Activated CD4-positive, alpha-beta T cell treated with anti-CD3 and anti-CD28 coated beads, Interleukin-2, amount 10 ng/mL, durations not matched to agents 7 days and 5 days (primary cell): Measurements from ENCODE around the gene CCNC. TPM values are rescaled to one million over a fixed set of nuclear protein-coding genes. Genes with fewer than 3 reads are reported as not detected.

ENCODE experiments used
- CTCF ChIA-PET: fragments of 350-600 bp; sonication (Branson Sonifier 250); formaldehyde crosslinking; loops from one replicate; lab custom pipeline; 2021; ENCODE audit warnings: antibody characterized with exemption; lab: Charles Lee
- POLR2A ChIA-PET: fragments of 350-600 bp; sonication (Branson Sonifier 250); formaldehyde crosslinking; loops from one replicate; lab custom pipeline; 2021; ENCODE audit warnings: antibody characterized with exemption; lab: Charles Lee
- DNase-seq: peaks from one replicate; pipeline ENCODE4 v3.0.0-alpha.2; 2020
- H3K27ac Mint-ChIP-seq: one replicate; pipeline ENCODE4 v1.8.0; 2021; ENCODE audit warnings: mild to moderate bottlenecking, moderate library complexity, mixed read lengths
- H3K27me3 Mint-ChIP-seq: one replicate; pipeline ENCODE4 v1.8.0; 2021; ENCODE audit warnings: mixed read lengths
- H3K36me3 Mint-ChIP-seq: one replicate; pipeline ENCODE4 v1.8.0; 2021; ENCODE audit warnings: low read depth, mixed read lengths
- H3K4me1 Mint-ChIP-seq: one replicate; pipeline ENCODE4 v1.8.0; 2021; ENCODE audit warnings: mixed read lengths
- H3K4me3 Mint-ChIP-seq: one replicate; pipeline ENCODE4 v1.8.0; 2021; ENCODE audit warnings: mild to moderate bottlenecking, moderate library complexity, mixed read lengths
- H3K9me3 Mint-ChIP-seq: one replicate; pipeline ENCODE4 v1.8.0; 2021; ENCODE audit warnings: mixed read lengths
- total RNA-seq, 2 experiments: library from RNA; stranded (reverse); gene quantifications; one replicate each; pipeline ENCODE4 v1.2.3, GENCODE V29; 2021

The CCNC gene, protein sequence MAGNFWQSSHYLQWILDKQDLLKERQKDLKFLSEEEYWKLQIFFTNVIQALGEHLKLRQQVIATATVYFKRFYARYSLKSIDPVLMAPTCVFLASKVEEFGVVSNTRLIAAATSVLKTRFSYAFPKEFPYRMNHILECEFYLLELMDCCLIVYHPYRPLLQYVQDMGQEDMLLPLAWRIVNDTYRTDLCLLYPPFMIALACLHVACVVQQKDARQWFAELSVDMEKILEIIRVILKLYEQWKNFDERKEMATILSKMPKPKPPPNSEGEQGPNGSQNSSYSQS
- total RNA-seq: 10 to 100 TPM; 29.3 to 34.8 TPM

DNA sequence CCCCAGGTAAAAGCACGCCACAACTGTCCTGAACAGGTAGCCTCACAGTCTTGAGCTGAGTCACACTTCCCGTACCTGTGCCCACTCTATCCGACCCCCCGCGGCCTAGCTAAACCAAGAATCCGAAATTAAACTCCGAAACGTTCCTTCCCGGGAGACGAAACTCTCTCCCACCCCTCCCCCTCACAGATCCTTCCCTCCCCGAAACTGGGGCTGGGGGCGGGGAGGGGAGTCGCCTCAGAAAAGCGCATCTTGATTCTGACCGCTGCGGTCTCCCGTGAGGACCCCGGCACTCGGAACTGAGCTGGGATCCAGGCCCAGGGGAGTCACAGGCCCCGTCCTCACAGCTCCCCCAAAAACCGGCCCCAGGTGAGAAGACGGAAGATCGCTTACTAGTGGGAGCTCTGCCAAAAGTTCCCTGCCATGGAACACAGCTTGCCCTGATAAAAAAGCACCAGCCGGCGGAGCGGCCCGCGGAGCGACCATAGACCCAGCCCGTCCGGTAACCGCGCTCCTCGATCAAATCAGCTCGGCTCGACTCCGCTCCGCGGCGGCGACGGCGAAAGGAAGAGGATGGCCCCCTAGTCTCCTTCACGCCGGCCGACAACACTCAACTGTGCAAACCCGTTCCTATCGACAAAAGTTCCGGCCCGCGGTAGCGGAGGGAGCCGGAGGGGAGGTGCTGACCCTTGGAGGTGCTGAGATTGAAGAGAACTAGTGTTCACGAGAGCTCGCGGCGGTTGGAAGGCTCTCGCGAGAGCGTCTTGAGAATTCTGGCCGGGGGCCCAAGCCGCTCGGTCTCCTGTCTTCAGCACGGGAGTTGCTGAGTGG is at the start of gene CCNC:
Gene CCNC, minus strand, starts transcription at position 558 of the 831 bp plus-strand sequence. Its CDS starts 133 bp downstream, at position 425.
- H3K36me3 Mint-ChIP-seq: peaks cover 4% of the 10 kb centered on the region
- DNase-seq: peak; percentile 90
- no peaks in the 10 kb centered on the region for H3K9me3 Mint-ChIP-seq
- ChIA-PET POLR2A (interaction anchor here (0.6 kb wide), 1 partner anchor 19 kb away, joined by 4 read pairs; no protein-coding TSS in a partner anchor), CTCF (interaction anchor here (0.6 to 1.4 kb wide), 10 partner anchors 9 to 338 kb away, joined by 3 to 6 read pairs (median 3); no protein-coding TSS in a partner anchor)
- no peaks in the 10 kb centered on the region for H3K27me3 Mint-ChIP-seq
- H3K27ac Mint-ChIP-seq: peak within 1 kb of the TSS; percentile 96
- peaks cover 28% of the 10 kb centered on the region for H3K4me1 Mint-ChIP-seq
- peak within 1 kb of the TSS; percentile 97 for H3K4me3 Mint-ChIP-seq

- Mint-ChIP-seq H3K4me1 (peaks cover 13% of the 10 kb centered on the region), H3K36me3 (peaks cover 1% of the 10 kb centered on the region), H3K27me3 (peaks cover 79% of the 10 kb centered on the region), H3K9me3 (peaks cover 3% of the 10 kb centered on the region), H3K4me3 (no peak overlapping the region), H3K27ac (no peak overlapping the region)
- DNase-seq: no peak
- POLR2A ChIA-PET: no interaction called here
- CTCF ChIA-PET: interaction anchor here (0.9 to 1.5 kb wide), 2 partner anchors 13 to 28 kb away, joined by 3 read pairs; no protein-coding TSS in a partner anchor
Observed at GRCh38 chr6:99617131-99617530, 48.7 kb upstream of the CCNC start.

DNA sequence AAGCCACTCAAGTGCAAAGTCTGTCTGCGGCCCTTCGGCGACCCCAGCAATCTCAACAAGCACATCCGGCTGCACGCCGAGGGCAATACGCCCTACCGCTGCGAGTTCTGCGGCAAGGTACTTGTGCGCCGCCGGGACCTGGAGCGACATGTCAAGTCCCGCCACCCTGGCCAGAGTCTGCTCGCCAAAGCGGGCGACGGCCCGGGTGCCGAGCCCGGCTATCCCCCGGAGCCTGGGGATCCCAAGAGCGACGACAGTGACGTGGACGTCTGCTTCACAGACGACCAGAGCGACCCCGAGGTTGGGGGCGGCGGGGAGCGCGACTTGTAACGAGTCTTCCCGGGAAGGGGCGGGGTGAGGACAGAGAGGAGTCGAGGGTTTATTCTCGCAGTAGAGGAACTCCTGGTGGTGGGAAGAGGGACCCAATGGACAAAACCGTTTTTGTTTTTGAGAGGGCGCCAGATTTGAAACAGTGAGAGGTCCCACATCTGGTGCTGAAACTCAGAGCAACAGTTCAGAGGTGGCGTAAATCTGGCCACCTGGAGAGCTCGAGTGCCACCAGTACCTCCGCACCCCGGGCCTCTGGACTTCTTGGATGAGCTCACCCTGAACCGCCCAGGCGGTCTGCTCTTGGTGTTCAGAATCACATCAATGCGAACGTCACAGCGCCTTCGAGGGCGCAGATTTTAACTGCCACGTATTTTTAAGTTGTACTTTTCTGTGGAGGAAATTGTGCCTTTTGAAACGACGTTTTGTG is 46.1 kb upstream of the CCNC start:
- POLR2A ChIA-PET: no interaction called here

DNA sequence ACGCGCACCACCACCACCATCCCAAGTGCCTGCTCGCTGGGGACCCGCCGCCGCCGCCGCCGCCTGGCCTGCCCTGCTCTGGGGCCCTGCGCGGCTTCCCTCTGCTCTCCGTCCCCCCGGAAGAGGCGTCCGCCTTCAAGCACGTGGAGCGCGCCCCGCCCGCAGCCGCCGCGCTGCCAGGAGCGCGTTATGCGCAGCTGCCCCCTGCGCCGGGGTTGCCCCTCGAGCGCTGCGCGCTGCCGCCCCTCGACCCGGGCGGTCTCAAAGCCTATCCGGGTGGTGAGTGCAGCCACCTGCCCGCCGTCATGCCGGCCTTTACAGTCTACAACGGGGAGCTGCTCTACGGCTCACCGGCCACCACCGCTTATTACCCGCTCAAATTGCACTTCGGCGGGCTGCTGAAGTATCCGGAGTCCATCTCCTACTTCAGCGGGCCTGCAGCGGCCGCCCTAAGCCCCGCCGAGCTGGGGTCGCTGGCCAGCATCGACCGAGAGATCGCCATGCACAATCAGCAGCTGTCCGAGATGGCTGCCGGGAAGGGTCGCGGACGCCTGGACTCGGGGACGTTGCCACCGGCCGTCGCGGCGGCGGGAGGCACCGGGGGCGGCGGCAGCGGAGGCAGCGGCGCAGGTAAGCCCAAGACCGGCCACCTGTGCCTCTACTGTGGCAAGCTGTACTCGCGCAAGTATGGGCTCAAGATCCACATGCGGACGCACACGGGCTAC is 45.4 kb upstream of the CCNC start:
- ChIA-PET CTCF (interaction anchor here (0.8 to 1.1 kb wide), 2 partner anchors 13 to 45 kb away, joined by 3 read pairs; partner anchors contain the start of gene CCNC), POLR2A (no interaction called here)
- Mint-ChIP-seq H3K36me3 (peaks cover 1% of the 10 kb centered on the region), H3K27me3 (peaks cover 79% of the 10 kb centered on the region), H3K27ac (no peak overlapping the region), H3K4me3 (peak overlapping the region; percentile 59), H3K9me3 (peaks cover 5% of the 10 kb centered on the region), H3K4me1 (peaks cover 37% of the 10 kb centered on the region)
- no peak for DNase-seq

More for the DNA sequence above, 46.1 kb upstream of the CCNC start:
- CTCF ChIA-PET: interaction anchor here (1.1 kb wide), 1 partner anchor 13 kb away, joined by 3 read pairs; no protein-coding TSS in a partner anchor
- Mint-ChIP-seq H3K27me3 (peaks cover 80% of the 10 kb centered on the region), H3K4me1 (peaks cover 32% of the 10 kb centered on the region), H3K9me3 (peaks cover 5% of the 10 kb centered on the region), H3K27ac (peak overlapping the region; percentile 64), H3K4me3 (peak overlapping the region; percentile 59), H3K36me3 (peaks cover 1% of the 10 kb centered on the region)
- DNase-seq: peak; percentile 38

GRCh38 chr6:99613409-99613704 is 44.9 kb upstream of the CCNC start:
- ChIA-PET POLR2A (no interaction called here), CTCF (interaction anchor here (0.7 to 1.1 kb wide), 3 partner anchors 12 to 45 kb away, joined by 3 read pairs; partner anchors contain the start of gene CCNC)
- Mint-ChIP-seq H3K27me3 (peaks cover 81% of the 10 kb centered on the region), H3K9me3 (peaks cover 4% of the 10 kb centered on the region), H3K4me1 (peaks cover 39% of the 10 kb centered on the region), H3K4me3 (peak overlapping the region; percentile 36), H3K27ac (no peak overlapping the region), H3K36me3 (peaks cover 1% of the 10 kb centered on the region)
- DNase-seq: peak; percentile 33

GRCh38 chr6:99612551-99613408 is 44.3 kb upstream of the CCNC start:
- peak overlapping the region; percentile 25 for H3K4me3 Mint-ChIP-seq
- DNase-seq: no peak
- H3K36me3 Mint-ChIP-seq: peaks cover 1% of the 10 kb centered on the region

DNA sequence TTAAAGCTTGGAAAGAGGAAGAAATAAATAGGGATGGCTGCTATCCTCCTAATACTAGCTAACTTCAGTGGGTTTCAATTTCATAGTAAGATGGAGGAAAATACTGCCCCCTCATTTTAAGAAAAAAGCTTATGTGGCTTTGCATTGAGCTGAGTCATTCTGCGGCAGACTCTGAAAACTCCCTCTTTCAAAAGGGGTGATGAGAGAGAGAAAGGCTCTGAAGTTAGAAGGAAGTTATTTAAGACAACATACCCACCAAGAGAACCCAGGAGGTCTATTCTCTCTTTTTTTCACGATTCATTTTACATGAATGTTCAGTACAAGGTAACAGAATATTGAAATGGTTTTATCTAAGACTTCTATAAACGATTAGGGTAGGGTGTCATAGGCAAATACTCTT is 42.7 kb upstream of the CCNC start:
- CTCF ChIA-PET: interaction anchor here (1.7 kb wide), 1 partner anchor 23 kb away, joined by 5 read pairs; no protein-coding TSS in a partner anchor
- Mint-ChIP-seq H3K4me1 (peaks cover 39% of the 10 kb centered on the region), H3K27me3 (peaks cover 82% of the 10 kb centered on the region), H3K36me3 (peaks cover 1% of the 10 kb centered on the region), H3K4me3 (no peak overlapping the region), H3K27ac (no peak overlapping the region), H3K9me3 (peaks cover 2% of the 10 kb centered on the region)
- DNase-seq: no peak
- POLR2A ChIA-PET: no interaction called here

More at GRCh38 chr6:99612551-99613408, 44.3 kb upstream of the CCNC start:
- Mint-ChIP-seq H3K27ac (no peak overlapping the region), H3K4me1 (peaks cover 39% of the 10 kb centered on the region), H3K9me3 (peaks cover 2% of the 10 kb centered on the region), H3K27me3 (peaks cover 81% of the 10 kb centered on the region)
- ChIA-PET CTCF (interaction anchor here (0.7 to 1.1 kb wide), 3 partner anchors 11 to 44 kb away, joined by 3 read pairs; partner anchors contain the start of gene CCNC), POLR2A (no interaction called here)

DNA sequence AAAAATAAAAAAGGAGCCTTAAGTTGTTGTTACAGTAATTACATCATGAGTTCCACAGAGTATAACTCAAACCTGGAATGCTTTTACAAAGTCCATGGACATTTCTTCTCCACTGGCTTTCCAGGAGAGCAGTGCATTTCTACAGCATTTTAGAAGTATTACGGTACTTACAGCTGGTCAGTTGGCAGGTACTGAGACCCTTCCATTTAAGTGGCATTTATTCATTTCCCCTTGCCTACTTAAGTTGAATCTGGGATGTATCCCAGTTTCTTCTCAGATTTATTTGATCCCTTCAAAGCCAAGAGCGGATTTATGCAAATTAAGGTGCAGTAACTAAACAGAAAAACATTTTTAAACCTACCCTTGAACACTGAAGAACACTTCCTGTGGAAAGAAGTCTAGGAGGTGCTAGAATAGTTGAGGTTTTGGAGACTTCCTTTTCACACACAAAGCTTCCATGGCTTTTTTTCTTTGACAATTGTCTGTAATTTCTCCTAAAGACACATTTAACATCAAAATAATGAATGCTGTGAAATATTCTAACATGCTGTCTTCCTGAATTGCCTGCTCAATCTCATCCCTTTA is 41.5 kb upstream of the CCNC start:
- no peak for DNase-seq
- CTCF ChIA-PET: interaction anchor here (0.5 to 1.9 kb wide), 4 partner anchors 9 to 841 kb away, joined by 3 to 6 read pairs (median 4); no protein-coding TSS in a partner anchor
- peaks cover 39% of the 10 kb centered on the region for H3K4me1 Mint-ChIP-seq
- POLR2A ChIA-PET: no interaction called here
- peaks cover 84% of the 10 kb centered on the region for H3K27me3 Mint-ChIP-seq
- peaks cover 2% of the 10 kb centered on the region for H3K9me3 Mint-ChIP-seq
- H3K4me3 Mint-ChIP-seq: no peak overlapping the region
- H3K27ac Mint-ChIP-seq: no peak overlapping the region
- peaks cover 1% of the 10 kb centered on the region for H3K36me3 Mint-ChIP-seq

- no peak for DNase-seq
- H3K4me3 Mint-ChIP-seq: no peak overlapping the region
- ChIA-PET POLR2A (no interaction called here), CTCF (interaction anchor here (1.0 to 1.9 kb wide), 6 partner anchors 9 to 851 kb away, joined by 3 to 6 read pairs (median 4); no protein-coding TSS in a partner anchor)
- peaks cover 2% of the 10 kb centered on the region for H3K9me3 Mint-ChIP-seq
- H3K27ac Mint-ChIP-seq: no peak overlapping the region
- no peaks in the 10 kb centered on the region for H3K36me3 Mint-ChIP-seq
- H3K27me3 Mint-ChIP-seq: peaks cover 85% of the 10 kb centered on the region
- H3K4me1 Mint-ChIP-seq: peaks cover 41% of the 10 kb centered on the region
Observed at GRCh38 chr6:99608886-99609482, 40.5 kb upstream of the CCNC start.

DNA sequence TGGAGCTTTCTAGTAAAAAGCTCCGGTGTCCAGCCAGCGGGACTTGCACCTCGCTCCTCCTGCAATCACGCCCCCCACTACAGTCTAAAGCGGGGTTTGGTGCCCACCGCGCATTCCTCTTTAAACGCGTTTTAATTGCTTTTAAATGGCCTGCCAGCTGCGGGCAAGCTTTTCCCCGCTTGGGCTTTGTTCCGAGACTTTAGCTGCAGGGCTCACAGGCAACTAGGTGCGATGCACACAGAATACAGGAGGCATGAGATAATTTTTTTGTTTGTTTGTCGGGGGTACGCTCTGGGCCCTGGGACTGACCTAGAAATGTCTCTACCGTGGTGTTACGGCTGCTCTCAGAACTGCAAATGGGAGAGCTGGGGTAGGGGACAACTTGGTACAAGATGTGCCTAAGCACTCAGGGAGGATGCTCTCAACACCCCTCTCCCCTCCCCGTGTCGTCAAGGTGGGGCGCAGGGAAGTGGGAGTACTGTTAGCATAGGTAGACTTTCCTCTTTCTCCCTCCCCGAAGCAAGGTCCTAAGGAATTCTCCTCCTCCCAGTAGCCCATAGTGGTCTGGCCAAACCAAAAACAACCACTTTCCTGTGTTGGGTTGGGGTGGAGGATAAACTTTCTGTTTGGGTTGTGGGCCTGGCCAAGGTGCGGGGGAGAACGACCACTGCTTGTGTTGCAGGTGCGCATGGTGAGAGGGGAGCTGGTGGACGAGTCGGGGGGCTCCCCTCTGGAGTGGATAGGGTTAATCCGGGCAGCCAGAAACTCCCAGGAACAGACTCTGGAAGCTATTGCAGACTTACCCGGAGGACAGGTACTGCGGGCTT is 39.8 kb upstream of the CCNC start:
- DNase-seq: no peak
- Mint-ChIP-seq H3K27me3 (peaks cover 92% of the 10 kb centered on the region), H3K9me3 (peaks cover 2% of the 10 kb centered on the region), H3K36me3 (no peaks in the 10 kb centered on the region), H3K27ac (no peak overlapping the region), H3K4me3 (no peak overlapping the region), H3K4me1 (peaks cover 47% of the 10 kb centered on the region)
- POLR2A ChIA-PET: no interaction called here
- CTCF ChIA-PET: interaction anchor here (0.8 to 1.9 kb wide), 7 partner anchors 10 to 852 kb away, joined by 3 to 6 read pairs (median 5); no protein-coding TSS in a partner anchor
